SK-N-SH (cell line): ENCODE data around the gene LDB2. TPM values are rescaled to one million over a fixed set of nuclear protein-coding genes. Genes with fewer than 3 reads are reported as not detected.

Source experiments
- CTCF ChIA-PET: fragments of 300-600, 350-600 bp; formaldehyde crosslinking; extraction: SDS; loops from one replicate; lab custom pipeline; 2021; lab: Yijun Ruan, JAX
- POLR2A ChIA-PET: fragments of 350-600 bp; sonication (Branson Sonifier 250); formaldehyde crosslinking; extraction: SDS; loops from one replicate; lab custom pipeline; 2020; ENCODE audit warnings: antibody characterized with exemption, inconsistent platforms; lab: Yijun Ruan, JAX
- DNase-seq: peaks from one replicate; pipeline ENCODE4 v3.0.0; 2012
- H2AFZ ChIP-seq: fragments of 200-600 bp; sonication (generic); 2 replicates; pipeline ENCODE4 v1.8.1; 2016; ENCODE audit warnings: antibody characterized with exemption, mild to moderate bottlenecking, low read depth
- H3F3A ChIP-seq: fragments of 200-600 bp; sonication (generic); replicated peaks from 2 replicates; pipeline ENCODE3; 2016; ENCODE audit warnings: antibody characterized with exemption, mild to moderate bottlenecking; ENCODE audit not compliant: insufficient read depth
- H3K27ac ChIP-seq, 2 experiments: fragments of 200-500 bp in 1 of 2; fragments of 200-600 bp in 1 of 2; sonication (Bioruptor generic) in 1 of 2; sonication (generic), shearing (Covaris generic) in 1 of 2; 2 replicates each; pipeline versions ENCODE4 v1.5.1 to v1.6.1; 2014 to 2016; ENCODE audit warnings: low read depth in 2 of 2, inconsistent platforms in 1 of 2, low read length in 1 of 2, mild to moderate bottlenecking in 1 of 2, mixed read lengths in 1 of 2
- H3K27me3 ChIP-seq: fragments of 200-600 bp; sonication (generic), shearing (Covaris generic); 2 replicates; pipeline ENCODE4 v1.6.1; 2016; ENCODE audit warnings: mixed run types; ENCODE audit not compliant: insufficient read depth
- H3K36me3 ChIP-seq, 2 experiments: fragments of 200-500 bp in 1 of 2; fragments of 200-600 bp in 1 of 2; sonication (Bioruptor generic) in 1 of 2; sonication (generic) in 1 of 2; replicated peaks in 1 of 2; 2 replicates each; pipeline versions ENCODE3 to v1.5.1; 2014 to 2016; ENCODE audit warnings: low read length in 1 of 2, mild to moderate bottlenecking in 1 of 2; ENCODE audit not compliant: insufficient read depth in 2 of 2, control insufficient read depth in 1 of 2
- H3K4me1 ChIP-seq, 2 experiments: fragments of 200-500 bp in 1 of 2; fragments of 200-600 bp in 1 of 2; sonication (Bioruptor generic) in 1 of 2; sonication (generic), shearing (Covaris generic) in 1 of 2; 2 replicates each; pipeline versions ENCODE4 v1.5.1 to v1.6.1; 2014 to 2016; ENCODE audit warnings: low read depth in 1 of 2, low read length in 1 of 2, mixed run types in 1 of 2; ENCODE audit not compliant: insufficient read depth in 2 of 2, control insufficient read depth in 1 of 2
- H3K4me2 ChIP-seq: fragments of 200-600 bp; sonication (generic), shearing (Covaris generic); 2 replicates; pipeline ENCODE4 v1.6.1; 2017; ENCODE audit warnings: mixed run types
- H3K4me3 ChIP-seq, 2 experiments: fragments of 200-500 bp in 1 of 2; fragments of 200-600 bp in 1 of 2; sonication (Bioruptor generic) in 1 of 2; sonication (generic), shearing (Covaris generic) in 1 of 2; 2 replicates each; pipeline versions ENCODE4 v1.5.1 to v1.8.1; 2014 to 2016; ENCODE audit warnings: low read depth in 2 of 2, inconsistent platforms in 1 of 2, low read length in 1 of 2, mild to moderate bottlenecking in 1 of 2, mixed read lengths in 1 of 2, moderate library complexity in 1 of 2
- H3K79me2 ChIP-seq: fragments of 200-600 bp; sonication (generic); 2 replicates; pipeline ENCODE4 v1.8.1; 2017; ENCODE audit warnings: mild to moderate bottlenecking; ENCODE audit not compliant: insufficient read depth
- H3K9ac ChIP-seq: fragments of 200-600 bp; sonication (generic); 2 replicates; pipeline ENCODE4 v1.6.1; 2017; ENCODE audit warnings: mixed run types
- H3K9me2 ChIP-seq: fragments of 200-600 bp; sonication (generic); 2 replicates; pipeline ENCODE4 v1.6.1; 2017; ENCODE audit warnings: mixed run types
- H3K9me3 ChIP-seq: fragments of 200-600 bp; sonication (generic); 2 replicates; pipeline ENCODE4 v1.6.1; 2017; ENCODE audit warnings: mixed run types, mild to moderate bottlenecking, moderate library complexity
- H4K20me1 ChIP-seq: fragments of 200-600 bp; sonication (generic); 2 replicates; pipeline ENCODE4 v1.6.1; 2017; ENCODE audit warnings: mild to moderate bottlenecking, mixed run types; ENCODE audit not compliant: insufficient read depth
- CHD2 ChIP-seq: fragments of 150-350 bp; IDR thresholded peaks from 2 replicates; pipeline ENCODE4 v1.6.1; 2018; ENCODE audit warnings: low read length; ENCODE audit not compliant: partially characterized antibody
- ELF1 ChIP-seq: IDR thresholded peaks from 2 replicates; pipeline ENCODE4 v1.4.0; 2012
- EZH2phosphoT487 ChIP-seq: fragments of 200-600 bp; sonication (generic); IDR thresholded peaks from 2 replicates; pipeline ENCODE4 v1.6.1; 2017; ENCODE audit warnings: low read depth, mixed run types, mild to moderate bottlenecking, antibody characterized with exemption, moderate library complexity, borderline replicate concordance
- FOSL2 ChIP-seq: IDR thresholded peaks from 2 replicates; pipeline ENCODE4 v1.4.0; 2012; ENCODE audit warnings: low read depth, mild to moderate bottlenecking, moderate library complexity, borderline replicate concordance
- FOXJ3 ChIP-seq: sonication (generic); formaldehyde crosslinking; IDR thresholded peaks from 2 replicates; pipeline ENCODE4 v1.5.1; 2020; ENCODE audit warnings: mild to moderate bottlenecking, missing genetic modification reagents
- GATA2 ChIP-seq: sonication (generic); formaldehyde crosslinking; IDR thresholded peaks from 2 replicates; pipeline ENCODE4 v1.5.0; 2020; ENCODE audit warnings: mild to moderate bottlenecking, missing genetic modification reagents
- IRF3 ChIP-seq: fragments of 150-350 bp; IDR thresholded peaks from 2 replicates; pipeline ENCODE4 v1.6.1; 2016; ENCODE audit warnings: mild to moderate bottlenecking, low read depth, low read length
- MAX ChIP-seq: IDR thresholded peaks from 2 replicates; pipeline ENCODE4 v1.4.0; 2012; ENCODE audit warnings: low read depth
- MEF2A ChIP-seq: IDR thresholded peaks from 2 replicates; pipeline ENCODE4 v1.4.0; 2012; ENCODE audit warnings: low read depth, borderline replicate concordance
- NRF1 ChIP-seq: IDR thresholded peaks from 2 replicates; pipeline ENCODE4 v1.6.1; 2012; ENCODE audit warnings: low read depth, mild to moderate bottlenecking, low read length
- POLR2AphosphoS5 ChIP-seq: IDR thresholded peaks from 2 replicates; pipeline ENCODE4 v1.6.1; 2012; ENCODE audit warnings: low read depth, low read length
- RAD21 ChIP-seq: IDR thresholded peaks from 2 replicates; pipeline ENCODE4 v1.6.1; 2012; ENCODE audit warnings: mild to moderate bottlenecking, low read length
- RCOR1 ChIP-seq: fragments of 150-350 bp; IDR thresholded peaks from 2 replicates; pipeline ENCODE4 v1.6.1; 2017; ENCODE audit warnings: antibody characterized with exemption, low read length
- RFX5 ChIP-seq: IDR thresholded peaks from 2 replicates; pipeline ENCODE4 v1.6.1; 2012; ENCODE audit warnings: mild to moderate bottlenecking, improper control_type of control experiment, low read length
- RXRA ChIP-seq: IDR thresholded peaks from 2 replicates; pipeline ENCODE4 v1.4.0; 2012; ENCODE audit warnings: low read depth, mild to moderate bottlenecking, borderline replicate concordance
- SIN3A ChIP-seq: IDR thresholded peaks from 2 replicates; pipeline ENCODE4 v1.6.1; 2012; ENCODE audit warnings: low read depth, mild to moderate bottlenecking, low read length, moderate library complexity, borderline replicate concordance
- TAF1 ChIP-seq: IDR thresholded peaks from 2 replicates; pipeline ENCODE4 v1.6.1; 2012; ENCODE audit warnings: low read depth, mild to moderate bottlenecking, low read length, moderate library complexity, borderline replicate concordance
- TCF12 ChIP-seq: IDR thresholded peaks from 2 replicates; pipeline ENCODE4 v1.4.0; 2012
- TEAD4 ChIP-seq: IDR thresholded peaks from 2 replicates; pipeline ENCODE4 v1.4.0; 2012; ENCODE audit warnings: mild to moderate bottlenecking, borderline replicate concordance; ENCODE audit not compliant: insufficient read depth
- USF2 ChIP-seq: fragments of 150-350 bp; IDR thresholded peaks from 2 replicates; pipeline ENCODE4 v1.6.1; 2017; ENCODE audit warnings: antibody characterized with exemption, low read length, low read depth, borderline replicate concordance
- YY1 ChIP-seq: IDR thresholded peaks from 2 replicates; pipeline ENCODE4 v1.4.0; 2012; ENCODE audit warnings: low read depth, mild to moderate bottlenecking
- ZBTB33 ChIP-seq: IDR thresholded peaks from 2 replicates; pipeline ENCODE4 v1.4.0; 2012; ENCODE audit warnings: low read depth, borderline replicate concordance
- WGBS: methylation state at CpG from one replicate; pipeline ENCODE4 v1.1.6; 2017; ENCODE audit warnings: low lambda C conversion rate; 5-methylcytosine and 5-hydroxymethylcytosine counted together
- polyA plus RNA-seq, 3 experiments: library from polyadenylated mRNA; depleted of rRNA; stranded (reverse); fragments of >200 nt; gene quantifications; 2 replicates each; pipeline ENCODE4 v1.2.3, GENCODE V29; 2012

The LDB2 gene
- polyA plus RNA-seq, 1 of the 3 experiments (the other 2 are of a cell fraction) = 11.0 TPM

- DNase-seq = no peak
- 95% methylated on average over 4 of the region's 4 CpGs for WGBS
- TF ChIP-seq CHD2 = no peak
- no peak for TF ChIP-seq RAD21
- no peak for TF ChIP-seq POLR2AphosphoS5
- no peak for TF ChIP-seq FOXJ3 (CRISPR knock-in tag)
- no peak for TF ChIP-seq USF2
- Histone ChIP-seq H3K27me3 (no peaks in the 10 kb centered on the region), H3K9ac (no peak overlapping the region), H3K4me1 (no peaks in the 10 kb centered on the region), H3K9me3 (no peaks in the 10 kb centered on the region), H3K79me2 (no peaks in the 10 kb centered on the region), H3K27ac (no peak overlapping the region), H3F3A (no peaks in the 10 kb centered on the region), H3K4me2 (no peak overlapping the region), H3K4me3 (no peak overlapping the region), H3K36me3 (no peaks in the 10 kb centered on the region), H3K9me2 (no peaks in the 10 kb centered on the region), H2AFZ (no peak overlapping the region), H4K20me1 (no peaks in the 10 kb centered on the region)
- CTCF ChIA-PET = no interaction called here
- POLR2A ChIA-PET = no interaction called here
These were observed 64.7 kb downstream of the LDB2 start for GRCh38 chr4:16833722-16834121.

GRCh38 chr4:16830081-16830480 lies 68.4 kb downstream of the LDB2 start:
- no peak overlapping the region for H3K4me3 ChIP-seq
- H3K4me2 ChIP-seq = no peak overlapping the region
- H3K9ac ChIP-seq = no peak overlapping the region
- no peaks in the 10 kb centered on the region for H3K79me2 ChIP-seq
- H4K20me1 ChIP-seq = no peaks in the 10 kb centered on the region
- CTCF ChIA-PET = no interaction called here
- H3K4me1 ChIP-seq = no peaks in the 10 kb centered on the region
- WGBS = 75% methylated on average over 3 of the region's 3 CpGs
- no peak overlapping the region for H2AFZ ChIP-seq
- H3K9me2 ChIP-seq = no peaks in the 10 kb centered on the region
- H3F3A ChIP-seq = no peaks in the 10 kb centered on the region
- no peaks in the 10 kb centered on the region for H3K9me3 ChIP-seq
- no peaks in the 10 kb centered on the region for H3K36me3 ChIP-seq
- H3K27me3 ChIP-seq = no peaks in the 10 kb centered on the region
- no peak for TF ChIP-seq CHD2
- TF ChIP-seq POLR2AphosphoS5 = no peak
- no peak for TF ChIP-seq RAD21
- TF ChIP-seq RCOR1 = no peak
- TF ChIP-seq ELF1 = no peak
- no peak for TF ChIP-seq TEAD4
- TF ChIP-seq MAX = no peak
- no peak for TF ChIP-seq TCF12
- no peak for TF ChIP-seq IRF3
- TF ChIP-seq MEF2A = no peak
- TF ChIP-seq YY1 = no peak
- TF ChIP-seq GATA2 (CRISPR knock-in tag) = no peak
- no peak for TF ChIP-seq TAF1
- no peak for TF ChIP-seq NRF1
- TF ChIP-seq ZBTB33 = no peak
- TF ChIP-seq RFX5 = no peak
- no peak for TF ChIP-seq EZH2phosphoT487
- no peak for TF ChIP-seq FOSL2
- TF ChIP-seq RXRA = no peak
- TF ChIP-seq SIN3A = no peak
- H3K27ac ChIP-seq = no peak overlapping the region
- POLR2A ChIA-PET = no interaction called here
- DNase-seq = no peak
